H9 (cell line): ENCODE data around the gene RNF17. TPM values are rescaled to one million over a fixed set of nuclear protein-coding genes. Genes with fewer than 3 reads are reported as not detected.

ENCODE experiments used
- DNase-seq: peaks from one replicate; pipeline ENCODE4 v3.0.0-alpha.2; 2017
- H2AFZ ChIP-seq: one replicate; pipeline ENCODE4 v1.6.1; 2013; ENCODE audit warnings: mild to moderate bottlenecking, low read length, control low read depth, moderate library complexity
- H2AK5ac ChIP-seq: 2 replicates; pipeline ENCODE4 v1.6.1; 2013; ENCODE audit warnings: low read length, control low read depth, mixed read lengths; ENCODE audit not compliant: insufficient read length
- H2BK120ac ChIP-seq: one replicate; pipeline ENCODE4 v1.6.1; 2013; ENCODE audit warnings: low read depth, mild to moderate bottlenecking, low read length, control low read depth, inconsistent platforms; ENCODE audit not compliant: poor library complexity, severe bottlenecking
- H2BK12ac ChIP-seq: 2 replicates; pipeline ENCODE4 v1.6.1; 2013; ENCODE audit warnings: low read length, control low read depth, mixed read lengths, low read depth; ENCODE audit not compliant: insufficient read length
- H2BK15ac ChIP-seq: 2 replicates; pipeline ENCODE4 v1.6.1; 2013; ENCODE audit warnings: low read depth, low read length, control low read depth
- H2BK20ac ChIP-seq: one replicate; pipeline ENCODE4 v1.6.1; 2013; ENCODE audit warnings: low read depth, mild to moderate bottlenecking, low read length, control low read depth, inconsistent platforms; ENCODE audit not compliant: poor library complexity, severe bottlenecking
- H2BK5ac ChIP-seq: 2 replicates; pipeline ENCODE4 v1.6.1; 2013; ENCODE audit warnings: low read length, control low read depth, mixed read lengths; ENCODE audit not compliant: insufficient read length
- H3K14ac ChIP-seq: 2 replicates; pipeline ENCODE4 v1.6.1; 2013; ENCODE audit warnings: low read length, control low read depth; ENCODE audit not compliant: insufficient read depth
- H3K18ac ChIP-seq: 2 replicates; pipeline ENCODE4 v1.6.1; 2013; ENCODE audit warnings: low read depth, mild to moderate bottlenecking, mixed read lengths, low read length, control low read depth; ENCODE audit not compliant: insufficient read length
- H3K23ac ChIP-seq: 2 replicates; pipeline ENCODE4 v1.6.1; 2013; ENCODE audit warnings: low read length, control low read depth, mixed read lengths, low read depth; ENCODE audit not compliant: insufficient read length
- H3K23me2 ChIP-seq: 2 replicates; pipeline ENCODE4 v1.6.1; 2013; ENCODE audit warnings: low read depth, mild to moderate bottlenecking, mixed read lengths, low read length, control low read depth; ENCODE audit not compliant: insufficient read length, poor library complexity, severe bottlenecking
- H3K27ac ChIP-seq: 2 replicates; pipeline ENCODE4 v1.5.1; 2013; ENCODE audit warnings: low read length, control low read depth, mixed read lengths, low read depth; ENCODE audit not compliant: insufficient read length
- H3K27me3 ChIP-seq: 2 replicates; pipeline ENCODE4 v1.6.1; 2013; ENCODE audit warnings: low read length, control low read depth, inconsistent platforms; ENCODE audit not compliant: insufficient read depth
- H3K4ac ChIP-seq: 2 replicates; pipeline ENCODE4 v1.6.1; 2013; ENCODE audit warnings: low read depth, mild to moderate bottlenecking, control low read depth, inconsistent platforms, low read length, moderate library complexity
- H3K4me1 ChIP-seq: 2 replicates; pipeline ENCODE4 v1.6.1; 2013; ENCODE audit warnings: low read length, control low read depth, inconsistent platforms; ENCODE audit not compliant: insufficient read depth
- H3K4me2 ChIP-seq: 2 replicates; pipeline ENCODE4 v1.6.1; 2013; ENCODE audit warnings: low read length, control low read depth, mixed read lengths; ENCODE audit not compliant: insufficient read length, insufficient read depth
- H3K56ac ChIP-seq: 2 replicates; pipeline ENCODE4 v1.6.1; 2013; ENCODE audit warnings: low read depth, mild to moderate bottlenecking, mixed read lengths, low read length, control low read depth; ENCODE audit not compliant: insufficient read length
- H3K79me1 ChIP-seq: 2 replicates; pipeline ENCODE4 v1.6.1; 2013; ENCODE audit warnings: low read depth, mild to moderate bottlenecking, moderate library complexity, low read length, control low read depth, inconsistent platforms; ENCODE audit not compliant: insufficient read depth, poor library complexity, severe bottlenecking
- H3K79me2 ChIP-seq: 2 replicates; pipeline ENCODE4 v1.6.1; 2013; ENCODE audit warnings: low read length, control low read depth, inconsistent platforms; ENCODE audit not compliant: insufficient read depth
- H3K9ac ChIP-seq: 2 replicates; pipeline ENCODE4 v1.6.1; 2013; ENCODE audit warnings: low read length, control low read depth, mixed read lengths; ENCODE audit not compliant: insufficient read length; ENCODE audit errors: extremely low read depth
- H3K9me3 ChIP-seq: one replicate; pipeline ENCODE4 v1.6.1; 2013; ENCODE audit warnings: low read depth, low read length, inconsistent platforms; ENCODE audit not compliant: control insufficient read depth
- H3T11ph ChIP-seq: one replicate; pipeline ENCODE4 v1.6.1; 2013; ENCODE audit warnings: mild to moderate bottlenecking, low read length, control low read depth, inconsistent platforms
- H4K20me1 ChIP-seq: one replicate; pipeline ENCODE4 v1.6.1; 2013; ENCODE audit not compliant: control insufficient read depth, insufficient read length, insufficient read depth
- H4K5ac ChIP-seq: 2 replicates; pipeline ENCODE4 v1.6.1; 2013; ENCODE audit warnings: low read depth, mild to moderate bottlenecking, mixed read lengths, low read length, control low read depth; ENCODE audit not compliant: insufficient read length
- H4K8ac ChIP-seq: replicated peaks from 2 replicates; pipeline ENCODE4 v1.6.1; 2013; ENCODE audit warnings: low read length, control low read depth, mixed read lengths, low read depth; ENCODE audit not compliant: insufficient read length
- H4K91ac ChIP-seq: 2 replicates; pipeline ENCODE4 v1.6.1; 2013; ENCODE audit warnings: low read depth, mild to moderate bottlenecking, moderate library complexity, mixed read lengths, low read length, control low read depth; ENCODE audit not compliant: insufficient read length
- H3K27ac Mint-ChIP-seq, 3 experiments: 2 replicates in 2 of 3; 3 replicates in 1 of 3; pipeline ENCODE4 v1.8.0; 2020 to 2021; ENCODE audit warnings: mixed read lengths in 3 of 3, mild to moderate bottlenecking in 1 of 3, moderate library complexity in 1 of 3
- H3K27me3 Mint-ChIP-seq: 2 replicates; pipeline ENCODE4 v1.8.0; 2021; ENCODE audit warnings: low read depth, mild to moderate bottlenecking, moderate library complexity, mixed read lengths
- H3K36me3 Mint-ChIP-seq, 3 experiments: 2 replicates in 2 of 3; 3 replicates in 1 of 3; pipeline ENCODE4 v1.8.0; 2020 to 2021; ENCODE audit warnings: low read depth in 3 of 3, mixed read lengths in 3 of 3; ENCODE audit not compliant: insufficient read depth in 1 of 3
- H3K4me1 Mint-ChIP-seq, 2 experiments: 2 replicates each; pipeline ENCODE4 v1.8.0; 2020; ENCODE audit warnings: mixed read lengths in 2 of 2
- H3K4me3 Mint-ChIP-seq, 2 experiments: 2 replicates in 1 of 2; 3 replicates in 1 of 2; pipeline ENCODE4 v1.8.0; 2020 to 2021; ENCODE audit warnings: mild to moderate bottlenecking in 2 of 2, mixed read lengths in 2 of 2, moderate library complexity in 1 of 2
- H3K9me3 Mint-ChIP-seq, 2 experiments: 2 replicates in 1 of 2; 3 replicates in 1 of 2; pipeline ENCODE4 v1.8.0; 2020; ENCODE audit warnings: mild to moderate bottlenecking in 2 of 2, mixed read lengths in 2 of 2, moderate library complexity in 1 of 2
- CTCF ChIP-seq: fragments of 200-600 bp; sonication (generic); conservative IDR thresholded peaks from 3 replicates; pipeline ENCODE4 v1.8.0; 2021; ENCODE audit warnings: antibody characterized with exemption, mild to moderate bottlenecking
- WGBS: extraction: QIAGEN DNeasy Blood & Tissue Kit; methylation state at CpG from one replicate; pipeline ENCODE4 v1.1.7; 2013; ENCODE audit warnings: missing lambda C conversion rate, low lambda C conversion rate, mixed read lengths; ENCODE audit not compliant: insufficient read length; ENCODE audit errors: extremely low coverage; 5-methylcytosine and 5-hydroxymethylcytosine counted together
- total RNA-seq: library from RNA; stranded (reverse); gene quantifications from 2 replicates; pipeline ENCODE4 v1.2.1, GENCODE V29; 2021

The RNF17 gene
- total RNA-seq, 1 experiment from 2014 or later = not detected

GRCh38 chr13:24875566-24875965 is 111.6 kb downstream of the RNF17 start:
- H2AK5ac ChIP-seq = no peak overlapping the region
- H3K36me3 Mint-ChIP-seq = no peaks in the 10 kb centered on the region
- H3K9me3 ChIP-seq = no peaks in the 10 kb centered on the region
- no peak overlapping the region for H2BK5ac ChIP-seq
- no peak overlapping the region for H4K5ac ChIP-seq
- no peak overlapping the region for H3K4me2 ChIP-seq
- no peak overlapping the region for H2BK20ac ChIP-seq
- no peaks in the 10 kb centered on the region; the same call in 1 of the 2 replicates for H3K27me3 Mint-ChIP-seq
- H4K20me1 ChIP-seq = no peaks in the 10 kb centered on the region
- H3K4me1 Mint-ChIP-seq = peaks cover 12 to 13% of the 10 kb centered on the region in 2 experiments
- H3K4ac ChIP-seq = no peak overlapping the region
- no peak overlapping the region for H3K56ac ChIP-seq
- WGBS = no CpG with 5 or more reads among the region's 6 CpGs
- TF ChIP-seq CTCF = no peak
- H2AFZ ChIP-seq = no peak overlapping the region
- no peaks in the 10 kb centered on the region for H3K27me3 ChIP-seq
- H3K9ac ChIP-seq = no peak overlapping the region
- H3K27ac ChIP-seq = no peak overlapping the region
- H3K4me1 ChIP-seq = no peaks in the 10 kb centered on the region; the same call in 1 of the 2 replicates
- no peak for DNase-seq
- no peaks in the 10 kb centered on the region for H3K79me1 ChIP-seq
- H3K9me3 Mint-ChIP-seq = no peaks in the 10 kb centered on the region
- no peaks in the 10 kb centered on the region for H3K23me2 ChIP-seq
- H2BK12ac ChIP-seq = no peak overlapping the region
- no peak overlapping the region for H3K23ac ChIP-seq
- no peak overlapping the region for H3K27ac Mint-ChIP-seq
- H3K18ac ChIP-seq = no peak overlapping the region
- H3K79me2 ChIP-seq = no peaks in the 10 kb centered on the region; the same call in 1 of the 2 replicates
- H3K14ac ChIP-seq = no peak overlapping the region
- H4K8ac ChIP-seq = no peak overlapping the region
- no peak overlapping the region for H4K91ac ChIP-seq
- no peak overlapping the region for H2BK15ac ChIP-seq
- no peak overlapping the region for H3K4me3 Mint-ChIP-seq
- no peak overlapping the region for H3T11ph ChIP-seq
- H2BK120ac ChIP-seq = no peak overlapping the region
